GM12873 (cell line): ENCODE measurements around the gene SLC6A16.

ENCODE experiments used
- CTCF ChIP-seq: IDR thresholded peaks from 2 replicates; pipeline ENCODE4 v1.5.1; 2012; ENCODE audit warnings: low read depth, mild to moderate bottlenecking, moderate library complexity, low read length, control low read depth; ENCODE audit not compliant: insufficient read depth; ENCODE audit errors: missing control alignments

The SLC6A16 gene

GRCh38 chr19:49336482-49337266, 11.7 kb upstream of the SLC6A16 start:
- no peak for TF ChIP-seq CTCF

- TF ChIP-seq CTCF, result no peak
Observed at GRCh38 chr19:49335784-49336481, 10.9 kb upstream of the SLC6A16 start.

DNA sequence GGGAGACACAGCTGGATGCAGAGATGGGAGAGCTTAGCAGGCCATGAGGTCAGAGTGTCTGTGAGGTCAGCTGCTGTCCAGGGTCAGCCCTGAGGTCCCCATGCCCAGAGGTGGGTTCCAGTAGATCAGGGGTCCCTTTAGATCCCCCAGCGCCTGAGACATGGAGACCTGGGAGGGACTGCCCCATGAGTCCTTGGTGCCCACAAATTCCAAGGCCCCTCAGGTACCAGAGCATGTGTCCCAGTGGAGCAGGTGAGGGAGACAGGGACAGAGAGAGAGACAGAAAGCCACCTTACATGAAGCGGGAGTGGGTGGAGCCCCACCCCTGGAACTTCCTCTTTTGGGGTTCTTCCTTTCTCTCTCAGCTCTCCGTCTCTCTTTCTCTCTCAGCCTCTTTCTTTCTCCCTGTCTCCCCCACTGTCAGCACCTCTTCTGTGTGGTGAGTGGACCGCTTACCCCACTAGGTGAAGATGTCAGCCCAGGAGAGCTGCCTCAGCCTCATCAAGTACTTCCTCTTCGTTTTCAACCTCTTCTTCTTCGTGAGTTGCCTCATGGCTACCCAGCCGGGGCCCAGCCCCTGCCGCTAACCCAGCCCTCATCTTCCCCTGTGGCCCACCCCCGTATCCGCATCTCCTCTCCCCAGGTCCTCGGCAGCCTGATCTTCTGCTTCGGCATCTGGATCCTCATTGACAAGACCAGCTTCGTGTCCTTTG, 10.2 kb upstream of the SLC6A16 start, which contains the start of gene CD37:
Gene CD37, plus strand, starts transcription at position 336 of the 713 bp plus-strand sequence. Its CDS starts 135 bp downstream, at position 471.
- TF ChIP-seq CTCF, result no peak

DNA sequence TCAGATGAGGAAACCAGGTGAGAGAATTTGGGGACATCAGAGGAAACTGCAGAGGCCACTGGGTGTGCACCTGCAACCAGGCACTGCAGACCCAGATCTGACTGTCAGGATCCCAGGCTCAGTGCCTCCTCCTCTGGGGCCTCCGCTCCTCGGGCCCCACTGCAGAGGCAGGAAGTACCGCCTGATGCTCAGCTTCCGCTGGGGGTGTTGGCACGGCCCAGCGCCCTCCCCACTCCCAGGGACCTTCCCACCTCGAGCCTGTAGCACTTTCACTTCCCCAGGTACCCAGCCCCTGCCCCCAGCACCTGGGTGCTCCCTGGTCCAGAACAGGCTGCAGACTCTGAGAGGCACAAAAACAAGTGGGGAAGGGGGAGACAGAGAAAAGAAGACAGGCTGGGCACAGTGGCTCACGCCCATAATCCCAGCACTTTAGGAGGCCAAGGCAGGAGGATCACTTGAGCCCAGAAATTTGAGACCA, 8.9 kb upstream of the SLC6A16 start:
- TF ChIP-seq CTCF, result no peak

GRCh38 chr19:49333418-49333805, 8.4 kb upstream of the SLC6A16 start:
- TF ChIP-seq CTCF, result no peak

DNA sequence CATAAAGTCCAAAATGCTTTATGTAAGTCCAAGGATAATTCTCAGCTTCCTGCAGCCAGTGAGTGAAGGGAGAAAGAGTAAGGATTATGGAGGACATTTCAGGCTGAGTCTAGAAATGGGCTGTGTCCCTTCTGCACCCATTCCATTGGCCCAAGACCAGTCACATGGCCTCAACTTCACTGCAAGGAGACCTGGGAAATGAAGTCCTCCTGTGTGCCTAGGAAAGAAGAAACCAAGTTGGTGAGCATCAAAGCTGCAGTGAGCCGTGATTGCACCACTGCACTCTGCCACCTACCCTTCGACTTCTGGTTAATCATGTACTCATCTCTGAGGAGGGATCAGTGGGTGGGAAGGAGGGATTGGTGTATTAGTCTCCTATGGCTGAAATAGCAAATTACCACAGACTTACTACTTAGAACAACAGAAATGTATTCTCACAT, 6.6 kb upstream of the SLC6A16 start:
- no peak for TF ChIP-seq CTCF

DNA sequence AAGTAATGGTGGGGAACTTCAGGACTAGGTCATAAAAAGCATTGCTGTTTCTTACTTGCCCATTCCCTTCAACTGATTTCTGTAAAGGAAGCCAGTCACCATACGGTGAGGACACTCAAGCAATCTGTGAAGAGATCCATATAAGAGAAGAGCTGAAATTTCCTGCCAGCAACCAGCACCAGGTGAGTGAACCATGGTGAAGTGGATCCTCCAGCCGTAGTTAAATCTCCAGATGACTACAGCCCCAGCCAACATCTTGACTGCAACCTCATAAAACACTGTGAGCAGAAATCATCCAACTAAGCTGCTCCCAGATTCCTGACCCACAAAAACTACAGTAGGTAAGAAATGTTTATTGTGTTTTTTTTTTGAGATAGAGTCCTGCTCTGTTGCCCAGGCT, 3.8 kb upstream of the SLC6A16 start:
- no peak for TF ChIP-seq CTCF
